ENCODE data around the gene ZNF813. TPM values are rescaled to one million over a fixed set of nuclear protein-coding genes. Genes with fewer than 3 reads are reported as not detected.
A peak's percentile ranks its signal among the peaks of the same experiment; 100 is the strongest.

ZNF813 gene
- total RNA-seq, 1 donor from 2014 or later, result 5.3 TPM

GRCh38 chr19:53504885-53505284, 37.4 kb downstream of the ZNF813 start:
- Histone ChIP-seq H3K36me3 (no peaks in the 10 kb centered on the region), H3K4me3 (peak overlapping the region; percentile 40), H3K27ac (peak overlapping the region; percentile 72), H3K27me3 (ENCODE audit: low read depth) (no peaks in the 10 kb centered on the region), H3K4me1 (no peaks in the 10 kb centered on the region), H3K9me3 (no peaks in the 10 kb centered on the region)
- peak; percentile 54 to 66 for ATAC-seq
- DNase-seq, result no peak
- intact Hi-C loops (cut with DNase I), result no loop called here
- TF ChIP-seq, protein P1, sequence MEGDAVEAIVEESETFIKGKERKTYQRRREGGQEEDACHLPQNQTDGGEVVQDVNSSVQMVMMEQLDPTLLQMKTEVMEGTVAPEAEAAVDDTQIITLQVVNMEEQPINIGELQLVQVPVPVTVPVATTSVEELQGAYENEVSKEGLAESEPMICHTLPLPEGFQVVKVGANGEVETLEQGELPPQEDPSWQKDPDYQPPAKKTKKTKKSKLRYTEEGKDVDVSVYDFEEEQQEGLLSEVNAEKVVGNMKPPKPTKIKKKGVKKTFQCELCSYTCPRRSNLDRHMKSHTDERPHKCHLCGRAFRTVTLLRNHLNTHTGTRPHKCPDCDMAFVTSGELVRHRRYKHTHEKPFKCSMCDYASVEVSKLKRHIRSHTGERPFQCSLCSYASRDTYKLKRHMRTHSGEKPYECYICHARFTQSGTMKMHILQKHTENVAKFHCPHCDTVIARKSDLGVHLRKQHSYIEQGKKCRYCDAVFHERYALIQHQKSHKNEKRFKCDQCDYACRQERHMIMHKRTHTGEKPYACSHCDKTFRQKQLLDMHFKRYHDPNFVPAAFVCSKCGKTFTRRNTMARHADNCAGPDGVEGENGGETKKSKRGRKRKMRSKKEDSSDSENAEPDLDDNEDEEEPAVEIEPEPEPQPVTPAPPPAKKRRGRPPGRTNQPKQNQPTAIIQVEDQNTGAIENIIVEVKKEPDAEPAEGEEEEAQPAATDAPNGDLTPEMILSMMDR (IDR thresholded peaks at IDR 0.05), result no peak

GRCh38 chr19:53506728-53507127, 39.2 kb downstream of the ZNF813 start:
- intact Hi-C loops (cut with DNase I), result no loop called here
- Histone ChIP-seq H3K27me3 (ENCODE audit: low read depth) (no peaks in the 10 kb centered on the region), H3K36me3 (no peaks in the 10 kb centered on the region), H3K27ac (no peak overlapping the region), H3K9me3 (no peaks in the 10 kb centered on the region), H3K4me3 (no peak overlapping the region), H3K4me1 (no peaks in the 10 kb centered on the region)
- no peak for DNase-seq
- TF ChIP-seq, protein P1 (IDR thresholded peaks at IDR 0.05), result no peak
- no peak for ATAC-seq

DNA sequence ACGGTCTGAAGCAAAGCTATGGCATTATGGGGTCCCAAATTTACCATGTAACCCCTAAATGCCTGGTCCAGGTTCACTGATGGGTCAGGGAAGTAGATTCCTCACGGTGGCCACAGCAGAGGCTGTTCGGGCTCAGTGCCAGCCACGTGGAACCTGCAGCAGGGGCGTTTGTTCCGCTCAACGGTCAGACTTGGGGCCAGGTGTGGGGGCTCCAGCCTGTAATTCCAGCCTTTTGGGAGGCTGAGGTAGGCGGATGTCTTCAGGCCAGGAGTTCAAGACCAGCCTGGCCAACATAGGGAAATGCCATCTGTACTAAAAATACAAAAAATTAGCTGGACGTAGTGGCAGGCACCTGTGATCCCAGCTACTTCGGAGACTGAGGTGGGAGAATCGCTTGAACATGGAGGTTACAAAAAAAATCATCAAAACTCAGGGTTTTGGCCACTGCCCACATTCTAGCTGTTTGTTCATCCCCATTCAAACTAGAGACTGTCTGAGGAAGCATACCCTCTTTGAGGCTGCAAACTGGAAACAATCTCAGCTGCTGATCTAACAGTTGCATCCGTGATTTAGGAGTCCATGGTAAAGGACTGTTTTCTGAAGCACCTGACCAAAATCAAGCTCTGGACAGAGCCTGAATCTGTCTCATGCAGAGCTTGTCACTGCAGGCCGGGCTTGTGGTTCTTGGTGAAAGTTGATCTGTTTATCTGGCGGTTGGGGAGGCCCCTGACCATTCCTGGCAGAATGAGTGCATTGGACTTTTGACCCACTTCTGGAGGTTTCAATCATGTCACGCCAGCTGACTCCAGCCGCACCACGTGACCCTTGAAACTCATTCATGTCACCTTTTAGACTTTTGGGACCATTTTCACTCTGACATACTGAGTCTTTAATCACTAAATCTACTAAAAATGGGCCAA, 40.2 kb downstream of the ZNF813 start:
- no peaks in the 10 kb centered on the region for H3K27me3 ChIP-seq (ENCODE audit: low read depth)
- intact Hi-C loops (cut with DNase I), result no loop called here
- H3K36me3 ChIP-seq, result no peaks in the 10 kb centered on the region
- no peaks in the 10 kb centered on the region for H3K4me1 ChIP-seq
- TF ChIP-seq, protein P1 (IDR thresholded peaks at IDR 0.05), result no peak
- no peaks in the 10 kb centered on the region for H3K9me3 ChIP-seq
- H3K4me3 ChIP-seq, result no peak overlapping the region
- DNase-seq, result no peak
- H3K27ac ChIP-seq, result no peak overlapping the region
- ATAC-seq, result no peak

DNA sequence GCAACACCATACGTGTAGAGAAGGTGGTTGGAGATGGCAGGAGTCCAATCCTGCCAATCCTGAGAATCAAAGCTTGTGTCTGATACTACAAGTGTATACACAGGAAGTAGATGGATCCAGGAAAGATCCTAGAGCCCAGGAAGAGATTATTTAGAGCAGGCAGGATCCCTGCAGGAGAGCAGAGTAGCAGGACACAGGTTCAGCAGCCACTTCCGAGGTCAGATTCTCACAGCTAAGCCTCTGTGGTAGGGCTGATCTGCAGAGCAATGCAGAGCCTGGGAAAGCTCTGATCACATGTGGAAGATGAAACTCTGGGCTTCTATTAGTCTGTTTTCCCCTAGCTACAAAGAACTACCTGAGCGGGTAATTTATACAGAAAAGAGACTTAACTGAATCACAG, 41.9 kb downstream of the ZNF813 start:
- intact Hi-C loops (cut with DNase I), result no loop called here
- TF ChIP-seq, protein P1 (IDR thresholded peaks at IDR 0.05), result no peak
- no peak overlapping the region for H3K27ac ChIP-seq
- H3K9me3 ChIP-seq, result no peaks in the 10 kb centered on the region
- no peak for ATAC-seq
- H3K27me3 ChIP-seq (ENCODE audit: low read depth), result no peaks in the 10 kb centered on the region
- DNase-seq, result no peak
- no peaks in the 10 kb centered on the region for H3K36me3 ChIP-seq
- H3K4me3 ChIP-seq, result no peak overlapping the region
- no peaks in the 10 kb centered on the region for H3K4me1 ChIP-seq

DNA sequence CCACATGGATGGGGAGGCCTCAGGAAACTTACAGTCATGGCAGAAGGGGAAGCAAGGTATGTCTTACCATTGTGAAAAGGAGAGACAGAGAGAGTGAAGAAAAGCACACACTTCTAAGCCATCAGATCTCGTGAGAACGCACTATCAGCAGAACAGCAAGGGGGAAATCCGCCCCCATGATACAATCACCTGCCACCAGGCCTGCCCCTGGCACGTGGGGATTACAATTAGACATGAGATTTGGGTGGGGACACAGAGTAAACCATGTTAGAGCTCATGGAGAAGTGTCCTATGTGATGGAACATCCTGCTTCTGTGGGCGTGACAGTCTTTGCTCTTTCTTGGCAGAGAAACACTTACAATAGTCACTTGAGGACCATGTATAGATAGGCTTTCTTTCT, 42.3 kb downstream of the ZNF813 start:
- no peak for ATAC-seq
- TF ChIP-seq, protein P1 (IDR thresholded peaks at IDR 0.05), result no peak
- no peaks in the 10 kb centered on the region for H3K4me1 ChIP-seq
- no peak overlapping the region for H3K27ac ChIP-seq
- H3K36me3 ChIP-seq, result no peaks in the 10 kb centered on the region
- DNase-seq, result no peak
- no peaks in the 10 kb centered on the region for H3K27me3 ChIP-seq (ENCODE audit: low read depth)
- no peak overlapping the region for H3K4me3 ChIP-seq
- no peaks in the 10 kb centered on the region for H3K9me3 ChIP-seq
- intact Hi-C loops (cut with DNase I), result no loop called here
